ENCODE results near the gene SARS2.

- TF ChIP-seq CTCF (IDR thresholded peaks at IDR 0.05) = no peak
- no peak for TF ChIP-seq POLR2A (IDR thresholded peaks at IDR 0.05)
These were observed 54.7 kb downstream of the SARS2 start for GRCh38 chr19:38875656-38876395.

Measured in tibial nerve (tissue), 3 donors.